SK-N-SH (cell line): ENCODE measurements around the gene SNX2. TPM values are rescaled to one million over a fixed set of nuclear protein-coding genes. Genes with fewer than 3 reads are reported as not detected.

Source experiments
- CTCF ChIA-PET: fragments of 300-600, 350-600 bp; formaldehyde crosslinking; extraction: SDS; loops from one replicate; lab custom pipeline; 2021; lab: Yijun Ruan, JAX
- POLR2A ChIA-PET: fragments of 350-600 bp; sonication (Branson Sonifier 250); formaldehyde crosslinking; extraction: SDS; loops from one replicate; lab custom pipeline; 2020; ENCODE audit warnings: antibody characterized with exemption, inconsistent platforms; lab: Yijun Ruan, JAX
- DNase-seq: peaks from one replicate; pipeline ENCODE4 v3.0.0; 2012
- H2AFZ ChIP-seq: fragments of 200-600 bp; sonication (generic); 2 replicates; pipeline ENCODE4 v1.8.1; 2016; ENCODE audit warnings: antibody characterized with exemption, mild to moderate bottlenecking, low read depth
- H3F3A ChIP-seq: fragments of 200-600 bp; sonication (generic); replicated peaks from 2 replicates; pipeline ENCODE3; 2016; ENCODE audit warnings: antibody characterized with exemption, mild to moderate bottlenecking; ENCODE audit not compliant: insufficient read depth
- H3K27ac ChIP-seq, 2 experiments: fragments of 200-500 bp in 1 of 2; fragments of 200-600 bp in 1 of 2; sonication (Bioruptor generic) in 1 of 2; sonication (generic), shearing (Covaris generic) in 1 of 2; 2 replicates each; pipeline versions ENCODE4 v1.5.1 to v1.6.1; 2014 to 2016; ENCODE audit warnings: low read depth in 2 of 2, inconsistent platforms in 1 of 2, low read length in 1 of 2, mild to moderate bottlenecking in 1 of 2, mixed read lengths in 1 of 2
- H3K27me3 ChIP-seq: fragments of 200-600 bp; sonication (generic), shearing (Covaris generic); 2 replicates; pipeline ENCODE4 v1.6.1; 2016; ENCODE audit warnings: mixed run types; ENCODE audit not compliant: insufficient read depth
- H3K36me3 ChIP-seq, 2 experiments: fragments of 200-500 bp in 1 of 2; fragments of 200-600 bp in 1 of 2; sonication (Bioruptor generic) in 1 of 2; sonication (generic) in 1 of 2; replicated peaks in 1 of 2; 2 replicates each; pipeline versions ENCODE3 to v1.5.1; 2014 to 2016; ENCODE audit warnings: low read length in 1 of 2, mild to moderate bottlenecking in 1 of 2; ENCODE audit not compliant: insufficient read depth in 2 of 2, control insufficient read depth in 1 of 2
- H3K4me1 ChIP-seq, 2 experiments: fragments of 200-500 bp in 1 of 2; fragments of 200-600 bp in 1 of 2; sonication (Bioruptor generic) in 1 of 2; sonication (generic), shearing (Covaris generic) in 1 of 2; 2 replicates each; pipeline versions ENCODE4 v1.5.1 to v1.6.1; 2014 to 2016; ENCODE audit warnings: low read depth in 1 of 2, low read length in 1 of 2, mixed run types in 1 of 2; ENCODE audit not compliant: insufficient read depth in 2 of 2, control insufficient read depth in 1 of 2
- H3K4me2 ChIP-seq: fragments of 200-600 bp; sonication (generic), shearing (Covaris generic); 2 replicates; pipeline ENCODE4 v1.6.1; 2017; ENCODE audit warnings: mixed run types
- H3K4me3 ChIP-seq, 2 experiments: fragments of 200-500 bp in 1 of 2; fragments of 200-600 bp in 1 of 2; sonication (Bioruptor generic) in 1 of 2; sonication (generic), shearing (Covaris generic) in 1 of 2; 2 replicates each; pipeline versions ENCODE4 v1.5.1 to v1.8.1; 2014 to 2016; ENCODE audit warnings: low read depth in 2 of 2, inconsistent platforms in 1 of 2, low read length in 1 of 2, mild to moderate bottlenecking in 1 of 2, mixed read lengths in 1 of 2, moderate library complexity in 1 of 2
- H3K79me2 ChIP-seq: fragments of 200-600 bp; sonication (generic); 2 replicates; pipeline ENCODE4 v1.8.1; 2017; ENCODE audit warnings: mild to moderate bottlenecking; ENCODE audit not compliant: insufficient read depth
- H3K9ac ChIP-seq: fragments of 200-600 bp; sonication (generic); 2 replicates; pipeline ENCODE4 v1.6.1; 2017; ENCODE audit warnings: mixed run types
- H3K9me2 ChIP-seq: fragments of 200-600 bp; sonication (generic); 2 replicates; pipeline ENCODE4 v1.6.1; 2017; ENCODE audit warnings: mixed run types
- H3K9me3 ChIP-seq: fragments of 200-600 bp; sonication (generic); 2 replicates; pipeline ENCODE4 v1.6.1; 2017; ENCODE audit warnings: mixed run types, mild to moderate bottlenecking, moderate library complexity
- H4K20me1 ChIP-seq: fragments of 200-600 bp; sonication (generic); 2 replicates; pipeline ENCODE4 v1.6.1; 2017; ENCODE audit warnings: mild to moderate bottlenecking, mixed run types; ENCODE audit not compliant: insufficient read depth
- EP300 ChIP-seq, 2 experiments: IDR thresholded peaks; 2 replicates each; pipeline versions ENCODE4 v1.4.0 to v1.6.1; 2012; ENCODE audit warnings: borderline replicate concordance in 1 of 2, low read depth in 1 of 2, low read length in 1 of 2
- FOSL2 ChIP-seq: IDR thresholded peaks from 2 replicates; pipeline ENCODE4 v1.4.0; 2012; ENCODE audit warnings: low read depth, mild to moderate bottlenecking, moderate library complexity, borderline replicate concordance
- GABPA ChIP-seq: IDR thresholded peaks from 2 replicates; pipeline ENCODE4 v1.4.0; 2012; ENCODE audit warnings: low read depth, mild to moderate bottlenecking
- JUND ChIP-seq: IDR thresholded peaks from 2 replicates; pipeline ENCODE4 v1.4.0; 2012
- MEF2A ChIP-seq: IDR thresholded peaks from 2 replicates; pipeline ENCODE4 v1.4.0; 2012; ENCODE audit warnings: low read depth, borderline replicate concordance
- RCOR1 ChIP-seq: fragments of 150-350 bp; IDR thresholded peaks from 2 replicates; pipeline ENCODE4 v1.6.1; 2017; ENCODE audit warnings: antibody characterized with exemption, low read length
- RFX5 ChIP-seq: IDR thresholded peaks from 2 replicates; pipeline ENCODE4 v1.6.1; 2012; ENCODE audit warnings: mild to moderate bottlenecking, improper control_type of control experiment, low read length
- RXRA ChIP-seq: IDR thresholded peaks from 2 replicates; pipeline ENCODE4 v1.4.0; 2012; ENCODE audit warnings: low read depth, mild to moderate bottlenecking, borderline replicate concordance
- TCF12 ChIP-seq: IDR thresholded peaks from 2 replicates; pipeline ENCODE4 v1.4.0; 2012
- TEAD4 ChIP-seq: IDR thresholded peaks from 2 replicates; pipeline ENCODE4 v1.4.0; 2012; ENCODE audit warnings: mild to moderate bottlenecking, borderline replicate concordance; ENCODE audit not compliant: insufficient read depth
- WGBS: methylation state at CpG from one replicate; pipeline ENCODE4 v1.1.6; 2017; ENCODE audit warnings: low lambda C conversion rate; 5-methylcytosine and 5-hydroxymethylcytosine counted together
- polyA plus RNA-seq, 3 experiments: library from polyadenylated mRNA; depleted of rRNA; stranded (reverse); fragments of >200 nt; gene quantifications; 2 replicates each; pipeline ENCODE4 v1.2.3, GENCODE V29; 2012
- TF ChIP-seq, protein P1 (sequence below): fragments of 200-600 bp; sonication (generic); IDR thresholded peaks from 2 replicates; pipeline ENCODE4 v1.6.1; 2017; ENCODE audit warnings: antibody characterized with exemption, mild to moderate bottlenecking, moderate library complexity
- TF ChIP-seq, protein P2 (sequence below): IDR thresholded peaks from 2 replicates; pipeline ENCODE4 v1.4.0; 2012; ENCODE audit warnings: low read depth
- TF ChIP-seq, protein P3 (sequence below): IDR thresholded peaks from 2 replicates; pipeline ENCODE4 v1.6.1; 2012; ENCODE audit warnings: mild to moderate bottlenecking, low read depth, low read length, moderate library complexity

SNX2 gene
- polyA plus RNA-seq, 1 of the 3 experiments (the other 2 are of a cell fraction): 17.4 TPM

DNA sequence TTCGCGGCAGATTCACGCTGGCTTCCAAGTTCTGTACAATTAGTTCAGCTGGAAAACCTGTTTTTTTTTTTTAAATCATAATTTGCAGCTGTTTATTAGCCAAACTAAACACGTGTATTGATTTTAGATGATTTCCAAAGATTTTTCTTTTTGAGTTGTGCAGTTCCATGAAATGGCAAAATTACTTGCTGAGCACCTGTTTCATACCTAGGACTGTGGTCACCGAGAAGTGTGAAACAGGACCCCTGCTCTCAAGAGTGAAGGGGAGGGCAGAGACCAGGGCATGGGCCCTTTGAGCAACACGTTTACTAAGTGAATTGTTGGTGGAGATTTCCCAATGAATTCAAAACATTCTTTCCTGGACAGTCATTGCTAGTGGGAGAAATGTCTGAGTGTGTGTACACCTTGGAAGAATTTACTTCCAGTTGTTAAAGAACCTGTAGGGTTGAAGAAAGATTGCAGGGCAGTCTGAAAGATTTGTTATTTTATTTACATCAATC, 71.2 kb downstream of the SNX2 start:
- DNase-seq: peak; percentile 30
- peaks cover 49% of the 10 kb centered on the region for H3K79me2 ChIP-seq
- no peaks in the 10 kb centered on the region for H3K9me2 ChIP-seq
- H3K27me3 ChIP-seq: no peaks in the 10 kb centered on the region
- peak overlapping the region; percentile 86 to 90 for H3K4me3 ChIP-seq
- peak overlapping the region; percentile 78; the same call in 1 of the 2 replicates for H2AFZ ChIP-seq
- no peaks in the 10 kb centered on the region for H3K9me3 ChIP-seq
- no peaks in the 10 kb centered on the region for H4K20me1 ChIP-seq
- H3K36me3 ChIP-seq: no peaks in the 10 kb centered on the region
- H3F3A ChIP-seq: peaks cover 5% of the 10 kb centered on the region
- ChIA-PET CTCF (interaction anchor here (0.8 to 1.4 kb wide), 4 partner anchors 20 to 499 kb away, joined by 3 to 4 read pairs (median 3); no protein-coding TSS in a partner anchor), POLR2A (interaction anchor here (0.6 to 0.9 kb wide), 2 partner anchors 69 to 1902 kb away, joined by 3 to 4 read pairs; no protein-coding TSS in a partner anchor)
- H3K9ac ChIP-seq: peak overlapping the region; percentile 83
- H3K4me2 ChIP-seq: peak overlapping the region; percentile 75
- peaks cover 7% of the 10 kb centered on the region in 2 experiments; a peak in 3 of 4 replicates for H3K4me1 ChIP-seq
- H3K27ac ChIP-seq: peak overlapping the region; percentile 79 to 93
- TF ChIP-seq EP300 (IDR thresholded peaks at IDR 0.05; ENCODE audit: borderline replicate concordance in 1 of 2, low read depth in 1 of 2, low read length in 1 of 2): no peak
- no peak for TF ChIP-seq MEF2A
- TF ChIP-seq, protein P1, sequence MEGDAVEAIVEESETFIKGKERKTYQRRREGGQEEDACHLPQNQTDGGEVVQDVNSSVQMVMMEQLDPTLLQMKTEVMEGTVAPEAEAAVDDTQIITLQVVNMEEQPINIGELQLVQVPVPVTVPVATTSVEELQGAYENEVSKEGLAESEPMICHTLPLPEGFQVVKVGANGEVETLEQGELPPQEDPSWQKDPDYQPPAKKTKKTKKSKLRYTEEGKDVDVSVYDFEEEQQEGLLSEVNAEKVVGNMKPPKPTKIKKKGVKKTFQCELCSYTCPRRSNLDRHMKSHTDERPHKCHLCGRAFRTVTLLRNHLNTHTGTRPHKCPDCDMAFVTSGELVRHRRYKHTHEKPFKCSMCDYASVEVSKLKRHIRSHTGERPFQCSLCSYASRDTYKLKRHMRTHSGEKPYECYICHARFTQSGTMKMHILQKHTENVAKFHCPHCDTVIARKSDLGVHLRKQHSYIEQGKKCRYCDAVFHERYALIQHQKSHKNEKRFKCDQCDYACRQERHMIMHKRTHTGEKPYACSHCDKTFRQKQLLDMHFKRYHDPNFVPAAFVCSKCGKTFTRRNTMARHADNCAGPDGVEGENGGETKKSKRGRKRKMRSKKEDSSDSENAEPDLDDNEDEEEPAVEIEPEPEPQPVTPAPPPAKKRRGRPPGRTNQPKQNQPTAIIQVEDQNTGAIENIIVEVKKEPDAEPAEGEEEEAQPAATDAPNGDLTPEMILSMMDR: no peak; the same call in 1 of the 2 replicates
- peak; percentile 42; the same call in 1 of the 2 replicates for TF ChIP-seq FOSL2
- TF ChIP-seq, protein P2, sequence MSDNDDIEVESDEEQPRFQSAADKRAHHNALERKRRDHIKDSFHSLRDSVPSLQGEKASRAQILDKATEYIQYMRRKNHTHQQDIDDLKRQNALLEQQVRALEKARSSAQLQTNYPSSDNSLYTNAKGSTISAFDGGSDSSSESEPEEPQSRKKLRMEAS: peak; percentile 9; the same call in 1 of the 2 replicates
- TF ChIP-seq RXRA: no peak
- no peak for TF ChIP-seq RCOR1
- no peak for TF ChIP-seq RFX5
- TF ChIP-seq TCF12: peak; percentile 20; the same call in 1 of the 2 replicates
- no peak for TF ChIP-seq GABPA
- TF ChIP-seq TEAD4: 0 out of 2 replicates have a peak, but pooled peaks have one; percentile 0
- TF ChIP-seq, protein P3, sequence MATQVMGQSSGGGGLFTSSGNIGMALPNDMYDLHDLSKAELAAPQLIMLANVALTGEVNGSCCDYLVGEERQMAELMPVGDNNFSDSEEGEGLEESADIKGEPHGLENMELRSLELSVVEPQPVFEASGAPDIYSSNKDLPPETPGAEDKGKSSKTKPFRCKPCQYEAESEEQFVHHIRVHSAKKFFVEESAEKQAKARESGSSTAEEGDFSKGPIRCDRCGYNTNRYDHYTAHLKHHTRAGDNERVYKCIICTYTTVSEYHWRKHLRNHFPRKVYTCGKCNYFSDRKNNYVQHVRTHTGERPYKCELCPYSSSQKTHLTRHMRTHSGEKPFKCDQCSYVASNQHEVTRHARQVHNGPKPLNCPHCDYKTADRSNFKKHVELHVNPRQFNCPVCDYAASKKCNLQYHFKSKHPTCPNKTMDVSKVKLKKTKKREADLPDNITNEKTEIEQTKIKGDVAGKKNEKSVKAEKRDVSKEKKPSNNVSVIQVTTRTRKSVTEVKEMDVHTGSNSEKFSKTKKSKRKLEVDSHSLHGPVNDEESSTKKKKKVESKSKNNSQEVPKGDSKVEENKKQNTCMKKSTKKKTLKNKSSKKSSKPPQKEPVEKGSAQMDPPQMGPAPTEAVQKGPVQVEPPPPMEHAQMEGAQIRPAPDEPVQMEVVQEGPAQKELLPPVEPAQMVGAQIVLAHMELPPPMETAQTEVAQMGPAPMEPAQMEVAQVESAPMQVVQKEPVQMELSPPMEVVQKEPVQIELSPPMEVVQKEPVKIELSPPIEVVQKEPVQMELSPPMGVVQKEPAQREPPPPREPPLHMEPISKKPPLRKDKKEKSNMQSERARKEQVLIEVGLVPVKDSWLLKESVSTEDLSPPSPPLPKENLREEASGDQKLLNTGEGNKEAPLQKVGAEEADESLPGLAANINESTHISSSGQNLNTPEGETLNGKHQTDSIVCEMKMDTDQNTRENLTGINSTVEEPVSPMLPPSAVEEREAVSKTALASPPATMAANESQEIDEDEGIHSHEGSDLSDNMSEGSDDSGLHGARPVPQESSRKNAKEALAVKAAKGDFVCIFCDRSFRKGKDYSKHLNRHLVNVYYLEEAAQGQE: no peak
- peak; percentile 36; the same call in 1 of the 2 replicates for TF ChIP-seq JUND
- TF ChIP-seq, all 33 proteins: peak for 5
- 1% methylated on average over 6 of the region's 6 CpGs for WGBS
